ENCODE results near the gene SDHAF1. TPM values are rescaled to one million over a fixed set of nuclear protein-coding genes. Genes with fewer than 3 reads are reported as not detected.

SDHAF1 gene
- total and polyA plus RNA-seq, 2 experiments from 2014 or later = 28.6 to 36.5 TPM

DNA sequence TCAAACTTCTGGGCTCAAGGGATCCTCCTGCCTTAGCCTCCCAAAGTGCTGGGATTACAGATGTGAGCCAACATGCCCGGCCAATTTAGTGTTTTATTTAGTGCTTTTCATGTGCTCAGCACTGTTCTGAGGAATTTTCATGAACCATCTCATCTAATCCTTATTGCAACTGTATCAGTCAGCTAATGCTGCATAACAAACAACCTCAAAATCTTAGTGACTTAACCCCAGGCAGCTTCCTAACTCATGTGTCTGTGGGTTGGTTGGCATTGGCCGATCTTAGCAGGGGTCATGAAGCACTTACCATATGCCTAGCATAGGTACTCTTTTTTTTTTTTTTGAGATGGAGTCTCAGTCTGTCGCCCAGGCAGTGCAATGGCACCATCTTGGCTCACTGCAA is 6.2 kb upstream of the SDHAF1 start:
- Histone ChIP-seq H3K36me3 (replicated peaks; ENCODE audit: insufficient read depth, low read depth) (no peaks in the 10 kb centered on the region), H3K4me1 (ENCODE audit: insufficient read depth) (no peaks in the 10 kb centered on the region), H3K27me3 (peaks cover 28% of the 10 kb centered on the region), H4K20me1 (ENCODE audit: insufficient read depth, poor library complexity, severe bottlenecking) (no peaks in the 10 kb centered on the region), H3K27ac (no peak overlapping the region), H3K79me2 (no peaks in the 10 kb centered on the region), H2AFZ (no peak overlapping the region), H3K9me3 (ENCODE audit: low read depth) (no peaks in the 10 kb centered on the region), H3K9me2 (replicated peaks; ENCODE audit: insufficient read depth) (no peaks in the 10 kb centered on the region), H3K4me3 (no peak overlapping the region), H3K4me2 (no peak overlapping the region)
- TF ChIP-seq, protein P1, sequence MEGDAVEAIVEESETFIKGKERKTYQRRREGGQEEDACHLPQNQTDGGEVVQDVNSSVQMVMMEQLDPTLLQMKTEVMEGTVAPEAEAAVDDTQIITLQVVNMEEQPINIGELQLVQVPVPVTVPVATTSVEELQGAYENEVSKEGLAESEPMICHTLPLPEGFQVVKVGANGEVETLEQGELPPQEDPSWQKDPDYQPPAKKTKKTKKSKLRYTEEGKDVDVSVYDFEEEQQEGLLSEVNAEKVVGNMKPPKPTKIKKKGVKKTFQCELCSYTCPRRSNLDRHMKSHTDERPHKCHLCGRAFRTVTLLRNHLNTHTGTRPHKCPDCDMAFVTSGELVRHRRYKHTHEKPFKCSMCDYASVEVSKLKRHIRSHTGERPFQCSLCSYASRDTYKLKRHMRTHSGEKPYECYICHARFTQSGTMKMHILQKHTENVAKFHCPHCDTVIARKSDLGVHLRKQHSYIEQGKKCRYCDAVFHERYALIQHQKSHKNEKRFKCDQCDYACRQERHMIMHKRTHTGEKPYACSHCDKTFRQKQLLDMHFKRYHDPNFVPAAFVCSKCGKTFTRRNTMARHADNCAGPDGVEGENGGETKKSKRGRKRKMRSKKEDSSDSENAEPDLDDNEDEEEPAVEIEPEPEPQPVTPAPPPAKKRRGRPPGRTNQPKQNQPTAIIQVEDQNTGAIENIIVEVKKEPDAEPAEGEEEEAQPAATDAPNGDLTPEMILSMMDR (IDR thresholded peaks at IDR 0.05; ENCODE audit: poor library complexity) = no peak
- no peak for TF ChIP-seq EZH2 (IDR thresholded peaks at IDR 0.05; ENCODE audit: borderline replicate concordance)
- no peak for TF ChIP-seq EZH2phosphoT487 (IDR thresholded peaks at IDR 0.05; ENCODE audit: low read depth, severe bottlenecking, unreplicated experiment)
- no peak for DNase-seq (ENCODE audit: low spot score)
- 84% methylated on average over 3 of the region's 3 CpGs for WGBS (ENCODE audit: low lambda C conversion rate, missing lambda C conversion rate)

DNA sequence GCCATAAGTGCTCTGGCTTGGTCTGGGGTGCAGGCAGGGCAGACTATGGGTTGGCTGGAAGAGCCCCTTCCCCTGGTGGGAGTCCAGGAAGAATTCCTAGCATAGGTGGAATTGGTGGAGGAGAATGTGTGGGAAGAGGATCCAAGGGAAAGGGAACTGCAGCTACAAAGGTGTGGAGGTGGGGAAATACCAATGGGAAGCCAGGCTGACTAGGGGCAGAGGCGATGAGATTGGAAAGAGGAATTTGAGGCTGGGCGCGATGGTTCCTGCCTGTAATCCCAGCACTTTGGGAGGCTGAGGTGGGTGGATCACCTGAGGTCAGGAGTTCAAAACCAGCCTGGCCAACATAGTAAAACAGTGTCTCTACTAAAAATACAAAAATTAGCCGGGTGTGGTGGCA is 4.8 kb upstream of the SDHAF1 start:
- H3K4me2 ChIP-seq = no peak overlapping the region
- DNase-seq (ENCODE audit: low spot score) = no peak
- TF ChIP-seq, protein P1 (IDR thresholded peaks at IDR 0.05; ENCODE audit: poor library complexity) = no peak
- TF ChIP-seq EZH2phosphoT487 (IDR thresholded peaks at IDR 0.05; ENCODE audit: low read depth, severe bottlenecking, unreplicated experiment) (no peak), EZH2 (IDR thresholded peaks at IDR 0.05; ENCODE audit: borderline replicate concordance) (no peak)
- no peak overlapping the region for H3K27ac ChIP-seq
- H3K4me3 ChIP-seq = no peak overlapping the region
- 91% methylated on average over 4 of the region's 4 CpGs for WGBS (ENCODE audit: low lambda C conversion rate, missing lambda C conversion rate)
- H3K79me2 ChIP-seq = no peaks in the 10 kb centered on the region
- H3K36me3 ChIP-seq (replicated peaks; ENCODE audit: insufficient read depth, low read depth) = no peaks in the 10 kb centered on the region
- no peaks in the 10 kb centered on the region for H4K20me1 ChIP-seq (ENCODE audit: insufficient read depth, poor library complexity, severe bottlenecking)
- H3K27me3 ChIP-seq = peaks cover 26% of the 10 kb centered on the region
- H3K9me2 ChIP-seq (replicated peaks; ENCODE audit: insufficient read depth) = no peaks in the 10 kb centered on the region
- no peaks in the 10 kb centered on the region for H3K9me3 ChIP-seq (ENCODE audit: low read depth)
- no peaks in the 10 kb centered on the region for H3K4me1 ChIP-seq (ENCODE audit: insufficient read depth)
- no peak overlapping the region for H2AFZ ChIP-seq

DNA sequence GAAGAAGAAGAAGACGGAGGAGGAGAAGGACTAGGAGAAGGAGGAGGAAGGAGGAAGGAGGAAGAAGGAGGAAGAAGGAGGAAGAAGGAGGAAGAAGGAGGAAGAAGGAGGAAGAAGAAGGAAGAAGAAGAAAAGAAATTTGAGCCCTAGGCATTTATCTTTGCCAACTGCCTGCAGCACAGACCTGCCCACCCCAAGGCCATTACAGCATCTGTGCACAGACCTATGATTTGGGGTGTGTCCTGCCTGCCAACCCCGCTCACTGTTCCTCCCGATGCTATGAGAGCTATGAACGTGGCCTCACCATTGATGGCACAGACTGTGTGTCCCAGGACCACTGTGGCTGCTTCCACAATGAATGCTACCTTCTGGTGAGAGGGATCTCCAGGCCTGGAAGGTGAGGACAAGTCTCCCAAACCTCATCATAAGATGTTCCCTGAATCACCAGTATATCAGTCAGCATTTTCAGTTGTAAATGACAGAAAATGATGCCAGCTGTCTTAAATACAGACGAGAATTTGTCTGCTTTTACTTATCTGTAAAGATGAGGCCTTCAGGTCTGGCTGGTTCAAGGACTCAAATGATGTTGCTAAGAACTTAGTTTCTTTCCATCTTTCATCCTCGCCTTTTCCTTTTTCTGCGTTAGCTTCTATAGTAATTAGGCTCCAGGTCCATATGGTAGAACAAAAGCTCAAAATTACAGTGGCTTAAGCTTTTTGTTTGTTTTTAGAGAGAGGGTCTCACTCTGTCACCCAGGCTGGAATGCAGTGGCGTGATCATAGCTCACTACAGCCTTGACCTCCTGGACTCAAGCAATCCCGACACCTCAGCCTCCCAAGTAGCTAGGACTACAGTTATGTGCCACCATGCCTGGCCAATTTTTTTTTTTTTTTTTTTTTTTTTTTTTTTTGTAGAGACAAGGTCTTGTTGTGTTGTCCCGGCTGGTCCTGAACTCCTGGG is 3.9 kb upstream of the SDHAF1 start:
- Histone ChIP-seq H3K4me2 (no peak overlapping the region), H3K36me3 (replicated peaks; ENCODE audit: insufficient read depth, low read depth) (no peaks in the 10 kb centered on the region), H3K9me3 (ENCODE audit: low read depth) (no peaks in the 10 kb centered on the region), H3K27ac (no peak overlapping the region), H4K20me1 (ENCODE audit: insufficient read depth, poor library complexity, severe bottlenecking) (no peaks in the 10 kb centered on the region), H3K79me2 (peaks cover 8% of the 10 kb centered on the region), H3K4me1 (ENCODE audit: insufficient read depth) (no peaks in the 10 kb centered on the region), H2AFZ (no peak overlapping the region), H3K9me2 (replicated peaks; ENCODE audit: insufficient read depth) (no peaks in the 10 kb centered on the region), H3K27me3 (peaks cover 18% of the 10 kb centered on the region), H3K4me3 (no peak overlapping the region)
- TF ChIP-seq EZH2 (IDR thresholded peaks at IDR 0.05; ENCODE audit: borderline replicate concordance) (no peak), EZH2phosphoT487 (IDR thresholded peaks at IDR 0.05; ENCODE audit: low read depth, severe bottlenecking, unreplicated experiment) (no peak)
- no peak for DNase-seq (ENCODE audit: low spot score)
- 75% methylated on average over 9 of the region's 10 CpGs for WGBS (ENCODE audit: low lambda C conversion rate, missing lambda C conversion rate)
